K562 (cell line): ENCODE measurements around the gene IKZF3. TPM values are rescaled to one million over a fixed set of nuclear protein-coding genes. Genes with fewer than 3 reads are reported as not detected.

ENCODE experiments used
- ATAC-seq: fragments of 200-7000 bp; cut with Tn5 transposase; 3 replicates; pipeline ENCODE4 v1.9.1; 2020; ENCODE audit warnings: moderate library complexity
- BruUV-seq: library from RNA; stranded (reverse); fragments of 400-500 nt; replicated peaks from 2 replicates; lab custom pipeline; 2021; lab: Mats Ljungman, UMichigan
- CTCF ChIA-PET: fragments of 300-600 bp; formaldehyde crosslinking; extraction: SDS; loops from one replicate; lab custom pipeline; 2021; ENCODE audit warnings: low intra/inter-chr PET ratio; lab: Yijun Ruan, JAX
- POLR2A ChIA-PET: fragments of 300-600, 350-650 bp; sonication (Branson Sonifier 250); formaldehyde crosslinking; extraction: SDS; loops from one replicate; lab custom pipeline; 2021; ENCODE audit warnings: antibody characterized with exemption, inconsistent platforms; lab: Yijun Ruan, JAX
- DNase-seq, 4 experiments: peaks; one replicate each; pipeline versions ENCODE4 v3.0.0 to v3.0.0-alpha.2; 2011 to 2018; ENCODE audit warnings: low spot score in 3 of 4, mixed read lengths in 3 of 4; ENCODE audit errors: extremely low read depth in 1 of 4
- FAIRE-seq: peaks from 2 replicates; lab custom pipeline; 2011; peaks lifted over from hg19 to GRCh38; lab: Jason Lieb, UNC
- H2AFZ ChIP-seq: 2 replicates; pipeline ENCODE4 v1.6.0; 2011; ENCODE audit warnings: low read depth, low read length, control low read depth, inconsistent platforms
- H3K27ac ChIP-seq: fragments of 200-600 bp; 3 replicates; pipeline ENCODE4 v1.8.0; 2011; ENCODE audit warnings: low read depth, mild to moderate bottlenecking, control low read depth, inconsistent platforms, low read length, moderate library complexity, mixed read lengths; ENCODE audit errors: extremely low read depth
- H3K27me3 ChIP-seq, 2 experiments: fragments of 300-600 bp in 1 of 2; 2 replicates in 1 of 2; 3 replicates in 1 of 2; pipeline versions ENCODE4 v1.6.0 to v1.8.0; 2011; ENCODE audit warnings: inconsistent platforms in 2 of 2, low read length in 2 of 2, mild to moderate bottlenecking in 1 of 2, mixed read lengths in 1 of 2, moderate library complexity in 1 of 2; ENCODE audit not compliant: control insufficient read depth in 2 of 2, insufficient read depth in 2 of 2
- H3K36me3 ChIP-seq: fragments of 300-600 bp; 3 replicates; pipeline ENCODE4 v1.8.0; 2011; ENCODE audit warnings: mild to moderate bottlenecking, low read length, inconsistent platforms; ENCODE audit not compliant: control insufficient read depth, insufficient read depth
- H3K4me1 ChIP-seq, 2 experiments: fragments of 200-600 bp in 1 of 2; replicated peaks in 1 of 2; 2 replicates in 1 of 2; 3 replicates in 1 of 2; pipeline versions ENCODE4 v1.5.1 to v1.8.0; 2011; ENCODE audit warnings: inconsistent platforms in 2 of 2, low read length in 2 of 2, mild to moderate bottlenecking in 1 of 2, mixed read lengths in 1 of 2, moderate library complexity in 1 of 2; ENCODE audit not compliant: control insufficient read depth in 2 of 2, insufficient read depth in 2 of 2
- H3K4me2 ChIP-seq: 2 replicates; pipeline ENCODE4 v1.6.1; 2011; ENCODE audit warnings: low read length, control low read depth, inconsistent platforms, mixed read lengths; ENCODE audit not compliant: insufficient read depth
- H3K4me3 ChIP-seq: fragments of 200-600 bp; sonication (generic), shearing (Covaris generic); 2 replicates; pipeline ENCODE4 v1.5.1; 2016; ENCODE audit warnings: control low read depth, inconsistent platforms
- H3K79me2 ChIP-seq: fragments of 200-600 bp; 3 replicates; pipeline ENCODE4 v1.8.0; 2011; ENCODE audit warnings: low read length, inconsistent platforms; ENCODE audit not compliant: control insufficient read depth, insufficient read depth
- H3K9ac ChIP-seq, 2 experiments: 2 replicates each; pipeline versions ENCODE4 v1.6.0 to v1.6.1; 2011; ENCODE audit warnings: low read depth in 2 of 2, low read length in 2 of 2, control low read depth in 1 of 2, inconsistent platforms in 1 of 2, mild to moderate bottlenecking in 1 of 2, mixed read lengths in 1 of 2; ENCODE audit not compliant: insufficient read depth in 1 of 2
- H3K9me1 ChIP-seq: one replicate; pipeline ENCODE4 v1.6.0; 2011; ENCODE audit warnings: inconsistent platforms, mild to moderate bottlenecking, low read length, moderate library complexity; ENCODE audit not compliant: control insufficient read depth, insufficient read depth
- H3K9me3 ChIP-seq: replicated peaks from 2 replicates; pipeline ENCODE4 v1.5.1; 2011; ENCODE audit warnings: low read depth, low read length, inconsistent platforms; ENCODE audit not compliant: control insufficient read depth, insufficient read depth
- H4K20me1 ChIP-seq: replicated peaks from 2 replicates; pipeline ENCODE4 v1.6.1; 2011; ENCODE audit warnings: low read length, inconsistent platforms, mixed read lengths; ENCODE audit not compliant: control insufficient read depth, insufficient read depth
- C11orf30 ChIP-seq: fragments of 450-650 bp; IDR thresholded peaks from 2 replicates; pipeline ENCODE4 v1.6.1; 2016; ENCODE audit warnings: low read depth, mild to moderate bottlenecking
- TRIM28 ChIP-seq: fragments of 450-650 bp; IDR thresholded peaks from 2 replicates; pipeline ENCODE4 v1.6.1; 2017
- XRCC5 ChIP-seq: fragments of 200-400 bp; formaldehyde crosslinking; IDR thresholded peaks from 2 replicates; pipeline ENCODE4 v1.6.1; 2017; ENCODE audit warnings: low read depth, mild to moderate bottlenecking, low read length
- ZHX1 ChIP-seq: fragments of 150-350 bp; conservative IDR thresholded peaks from 2 replicates; pipeline ENCODE4 v1.6.1; 2014; ENCODE audit warnings: low read length
- WGBS: fragments of 100-300 bp; shearing (Covaris generic); methylation state at CpG from one replicate; pipeline ENCODE4 v1.1.6; 2016; ENCODE audit warnings: low coverage, mixed read lengths; ENCODE audit not compliant: insufficient coverage; ENCODE audit errors: missing lambda C conversion rate; 5-methylcytosine and 5-hydroxymethylcytosine counted together
- in situ Hi-C: fragments of 300-500 bp; cut with MboI; formaldehyde crosslinking; loops from 4 replicates; pipeline ENCODE4 v1.15.0; 2018; ENCODE audit warnings: inconsistent platforms, mixed read lengths
- intact Hi-C: fragments of 100-400 bp; cut with micrococcal nuclease; formaldehyde crosslinking; loops from 2 replicates; pipeline ENCODE4 v1.14.2; 2022
- polyA plus RNA-seq, 8 experiments: library from polyadenylated mRNA; depleted of rRNA in 4 of 8; stranded (reverse) in 5 of 8; unstranded in 3 of 8; fragments of >200 nt; fragmentation: Nextera tagmentation in 2 of 8; fragmentation: Illumina TruSeq in 1 of 8; extraction: Ambion mirVana in 2 of 8; extraction: Trizol in 1 of 8; gene quantifications; 2 replicates each; pipeline versions ENCODE4 v1.2.1 to v1.2.3, GENCODE V29; 2011 to 2014; ENCODE audit warnings: inconsistent platforms in 1 of 8, missing spikeins in 1 of 8
- total RNA-seq, 7 experiments: library from RNA; depleted of rRNA in 6 of 7; stranded (reverse); fragments of >200 nt in 6 of 7; fragmentation: Illumina TruSeq in 2 of 7; extraction: Trizol in 2 of 7; gene quantifications; 2 replicates each; pipeline versions ENCODE4 v1.2.1 to v1.2.3, GENCODE V29; 2011 to 2021; ENCODE audit warnings: low replicate concordance in 1 of 7

IKZF3 gene
- total and polyA plus RNA-seq, 9 of the 15 experiments (the other 6 are each of a cell fraction or from before 2014, with no cell fraction given) = 0.06 to 1.6 (median 0.62) TPM

DNA sequence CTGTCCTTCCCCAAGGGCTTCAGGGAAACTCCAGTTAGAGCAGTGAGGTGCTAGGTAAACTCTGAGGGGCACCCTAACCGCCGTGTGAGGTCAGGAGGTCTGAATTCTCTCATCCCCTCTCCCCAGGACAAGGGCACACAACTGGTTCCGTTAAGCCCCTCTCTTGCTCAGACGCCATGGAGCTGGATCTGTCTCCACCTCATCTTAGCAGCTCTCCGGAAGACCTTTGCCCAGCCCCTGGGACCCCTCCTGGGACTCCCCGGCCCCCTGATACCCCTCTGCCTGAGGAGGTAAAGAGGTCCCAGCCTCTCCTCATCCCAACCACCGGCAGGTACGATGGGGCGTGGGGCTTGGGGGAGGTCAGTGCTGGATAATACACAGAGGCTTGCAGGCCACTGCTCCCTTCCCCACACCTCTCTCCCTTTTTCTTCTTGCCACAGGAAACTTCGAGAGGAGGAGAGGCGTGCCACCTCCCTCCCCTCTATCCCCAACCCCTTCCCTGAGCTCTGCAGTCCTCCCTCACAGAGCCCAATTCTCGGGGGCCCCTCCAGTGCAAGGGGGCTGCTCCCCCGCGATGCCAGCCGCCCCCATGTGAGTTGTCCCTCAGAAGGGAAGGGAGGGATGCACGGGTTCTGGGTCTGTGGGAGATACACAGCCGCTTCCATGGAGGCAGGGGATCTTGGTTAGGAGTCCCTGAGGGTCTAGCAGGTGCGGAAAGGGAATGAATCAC lies 121.8 kb downstream of the IKZF3 start:
- POLR2A ChIA-PET = no interaction called here
- H3K36me3 ChIP-seq = no peaks in the 10 kb centered on the region
- H3K4me1 ChIP-seq = peaks cover 20 to 57% of the 10 kb centered on the region in 2 experiments
- in situ Hi-C loops = no loop called here
- intact Hi-C loops = no loop called here
- no TSS peak for BruUV-seq
- no peaks in the 10 kb centered on the region for H3K27me3 ChIP-seq
- H3K4me3 ChIP-seq = no peak overlapping the region
- no peak overlapping the region for H3K4me2 ChIP-seq
- 48% methylated on average over 9 of the region's 18 CpGs for WGBS
- H3K27ac ChIP-seq = no peak overlapping the region
- DNase-seq (no peak), FAIRE-seq (no peak), ATAC-seq (no peak)
- CTCF ChIA-PET = no interaction called here
- H2AFZ ChIP-seq = no peak overlapping the region
- no peak overlapping the region for H3K9ac ChIP-seq
- no peaks in the 10 kb centered on the region for H4K20me1 ChIP-seq
- H3K9me1 ChIP-seq = no peaks in the 10 kb centered on the region
- H3K79me2 ChIP-seq = no peaks in the 10 kb centered on the region
- TF ChIP-seq XRCC5 (no peak), C11orf30 (no peak), TRIM28 (no peak), ZHX1 (no peak)
- TF ChIP-seq, all 486 proteins: peak for 0
- no peaks in the 10 kb centered on the region for H3K9me3 ChIP-seq
